BE2C (cell line): ENCODE measurements around the gene CAPN7.

Experiments used
- DNase-seq: peaks from one replicate; pipeline ENCODE4 v3.0.0-alpha.2; 2020
- H3K27me3 ChIP-seq: fragments of 250-450 bp; sonication (Bioruptor Pico); 2 replicates; pipeline ENCODE4 v1.5.1; 2020; ENCODE audit warnings: mild to moderate bottlenecking
- H3K36me3 ChIP-seq: fragments of 250-450 bp; sonication (Bioruptor Pico); 2 replicates; pipeline ENCODE4 v1.5.1; 2020; ENCODE audit warnings: mild to moderate bottlenecking
- H3K4me1 ChIP-seq: fragments of 250-450 bp; sonication (Bioruptor Pico); 2 replicates; pipeline ENCODE4 v1.5.1; 2020
- H3K4me3 ChIP-seq: 2 replicates; pipeline ENCODE4 v1.5.1; 2011; ENCODE audit warnings: low read depth, low read length
- H3K9me3 ChIP-seq: fragments of 250-450 bp; sonication (Bioruptor Pico); 2 replicates; pipeline ENCODE4 v1.5.1; 2020
- CTCF ChIP-seq: IDR thresholded peaks from 2 replicates; pipeline ENCODE4 v1.5.1; 2012; ENCODE audit warnings: mild to moderate bottlenecking, low read depth, low read length

The CAPN7 gene

DNA sequence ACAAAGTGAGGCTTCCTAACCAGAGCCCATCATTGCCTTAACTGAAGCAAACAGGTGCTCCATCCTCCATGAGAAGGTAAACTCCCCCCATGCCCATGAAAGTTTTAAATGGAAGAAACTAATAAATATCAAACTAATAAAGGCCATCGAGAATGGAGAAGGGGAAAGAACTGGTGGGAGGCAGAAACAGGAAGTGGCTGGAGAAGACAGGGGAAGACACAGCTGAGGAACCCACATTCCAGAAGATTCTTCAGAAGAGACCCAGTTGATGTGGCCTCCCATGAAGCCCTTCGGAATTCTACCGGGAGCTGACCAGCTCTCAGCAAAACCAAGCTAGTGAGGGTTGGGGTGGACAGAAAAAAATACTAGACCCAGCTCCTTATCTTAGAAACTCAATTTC lies 84.7 kb downstream of the CAPN7 start:
- no peak for TF ChIP-seq CTCF
- DNase-seq = no peak
- no peaks in the 10 kb centered on the region for H3K36me3 ChIP-seq
- H3K9me3 ChIP-seq = no peaks in the 10 kb centered on the region
- H3K4me1 ChIP-seq = no peaks in the 10 kb centered on the region
- H3K4me3 ChIP-seq = no peak overlapping the region
- H3K27me3 ChIP-seq = no peaks in the 10 kb centered on the region

DNA sequence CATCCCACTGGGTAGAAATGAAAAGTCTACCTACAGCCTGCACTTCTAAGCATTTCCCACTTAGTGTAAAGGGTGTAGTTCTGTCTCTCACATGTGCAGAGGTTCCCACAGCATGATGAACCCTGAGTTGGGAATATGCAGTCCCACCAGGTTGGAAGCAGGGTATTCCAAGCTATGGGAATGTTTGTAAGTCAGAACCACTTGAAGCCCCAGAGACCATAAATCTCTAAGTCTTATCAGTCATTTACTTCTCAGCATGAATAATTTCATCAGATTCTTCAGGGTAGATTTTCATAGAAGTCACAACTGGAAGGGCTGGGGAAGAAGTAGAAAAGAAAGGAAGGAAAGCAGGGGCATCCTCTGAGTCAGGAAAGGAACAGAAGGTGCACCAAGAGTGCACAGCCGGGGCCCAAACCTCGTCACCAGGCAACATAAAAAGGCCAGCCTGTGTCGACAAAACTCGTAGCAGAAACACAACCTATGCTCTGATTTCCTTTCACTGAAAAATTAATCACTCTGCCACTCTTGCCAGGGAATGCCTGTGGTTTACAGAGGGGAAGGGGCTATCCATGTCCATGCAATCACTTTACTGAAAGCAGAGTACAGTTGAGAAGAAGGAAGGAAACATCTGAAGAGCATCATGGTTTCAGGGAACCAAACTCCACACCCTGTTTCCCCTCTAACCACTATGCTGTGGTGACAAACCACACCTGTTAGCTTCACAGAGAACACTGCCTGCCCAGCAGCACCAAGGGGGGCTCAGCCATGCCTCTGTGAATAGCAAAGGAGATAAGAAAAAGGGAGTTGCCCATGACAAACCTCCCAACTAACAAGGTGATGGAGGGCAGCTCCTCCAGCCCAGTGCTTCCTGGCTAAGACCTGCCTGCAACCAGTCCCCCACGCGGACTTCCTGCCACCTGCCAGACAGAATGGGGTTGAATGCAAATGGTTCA lies 85.8 kb downstream of the CAPN7 start:
- DNase-seq = no peak

GRCh38 chr3:15292765-15293522 lies 86.9 kb downstream of the CAPN7 start:
- no peaks in the 10 kb centered on the region for H3K9me3 ChIP-seq
- H3K27me3 ChIP-seq = no peaks in the 10 kb centered on the region
- H3K4me3 ChIP-seq = no peak overlapping the region
- TF ChIP-seq CTCF = no peak
- no peaks in the 10 kb centered on the region for H3K4me1 ChIP-seq
- H3K36me3 ChIP-seq = no peaks in the 10 kb centered on the region
- DNase-seq = no peak

More for the DNA sequence above, 85.8 kb downstream of the CAPN7 start:
- Histone ChIP-seq H3K4me3 (no peak overlapping the region), H3K27me3 (no peaks in the 10 kb centered on the region), H3K36me3 (no peaks in the 10 kb centered on the region), H3K9me3 (no peaks in the 10 kb centered on the region), H3K4me1 (no peaks in the 10 kb centered on the region)
- TF ChIP-seq CTCF = no peak

DNA sequence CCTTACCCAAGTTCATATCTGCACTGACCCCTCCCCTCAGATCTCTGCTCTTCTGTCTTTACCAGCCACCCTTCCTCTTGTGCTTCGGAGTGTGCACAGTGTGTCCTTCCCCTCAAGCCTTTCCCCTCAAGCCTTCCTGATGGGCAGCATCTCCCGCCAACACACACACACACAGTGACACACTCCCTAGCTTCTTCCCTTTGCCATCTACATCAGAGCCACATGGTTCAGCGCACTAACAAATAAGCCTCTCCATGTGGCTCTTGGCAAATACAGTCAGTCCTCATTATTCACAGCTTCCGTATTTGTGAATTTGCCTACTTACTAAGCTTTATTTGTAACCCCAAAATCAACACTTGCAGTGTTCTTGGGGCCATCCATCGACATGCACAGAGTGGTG lies 88.9 kb downstream of the CAPN7 start:
- Histone ChIP-seq H3K36me3 (no peaks in the 10 kb centered on the region), H3K4me3 (no peak overlapping the region), H3K27me3 (no peaks in the 10 kb centered on the region), H3K9me3 (no peaks in the 10 kb centered on the region), H3K4me1 (no peaks in the 10 kb centered on the region)
- DNase-seq = no peak
- no peak for TF ChIP-seq CTCF

GRCh38 chr3:15295506-15295905 lies 89.5 kb downstream of the CAPN7 start:
- no peaks in the 10 kb centered on the region for H3K4me1 ChIP-seq
- H3K4me3 ChIP-seq = no peak overlapping the region
- no peaks in the 10 kb centered on the region for H3K36me3 ChIP-seq
- H3K9me3 ChIP-seq = no peaks in the 10 kb centered on the region
- DNase-seq = no peak
- no peaks in the 10 kb centered on the region for H3K27me3 ChIP-seq
- no peak for TF ChIP-seq CTCF
